Subcutaneous adipose tissue (tissue), 4 donors: Measurements from ENCODE around the gene LLPH. TPM values are rescaled to one million over a fixed set of nuclear protein-coding genes. Genes with fewer than 3 reads are reported as not detected.

ENCODE experiments used
- CTCF ChIP-seq: fragments of 450-650 bp; IDR thresholded peaks from one replicate; pipeline ENCODE4 v1.5.1; 2016; ENCODE audit warnings: low read depth, mild to moderate bottlenecking, control low read depth, antibody characterized with exemption, moderate library complexity
- total RNA-seq, 4 donors: library from RNA; depleted of rRNA; stranded (reverse); fragments of >200 nt; gene quantifications; one replicate each; pipeline ENCODE4 v1.1.0, GENCODE V29; 2016

LLPH gene
- total RNA-seq, 4 donors from 2014 or later = 4.9 to 6.8 (median 5.5) TPM

DNA sequence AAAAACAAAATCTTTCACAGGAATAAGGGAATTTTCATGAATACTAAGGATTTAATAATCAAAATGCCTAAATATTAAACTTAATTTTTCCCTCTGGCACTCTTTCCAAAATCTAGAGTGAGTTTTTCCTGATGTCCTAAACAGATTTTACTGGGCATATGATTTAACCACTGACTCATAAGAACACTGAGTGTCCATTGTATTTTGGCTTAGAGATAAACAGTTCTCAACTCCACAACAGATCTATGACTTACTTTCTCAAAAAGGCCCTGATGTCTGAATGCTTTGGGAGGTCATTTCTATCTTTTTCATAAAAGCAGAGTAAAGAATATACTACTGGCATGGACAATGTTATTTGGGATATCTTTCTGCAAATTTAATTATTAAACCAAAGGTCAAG, 24.2 kb upstream of the LLPH start:
- TF ChIP-seq CTCF = no peak

DNA sequence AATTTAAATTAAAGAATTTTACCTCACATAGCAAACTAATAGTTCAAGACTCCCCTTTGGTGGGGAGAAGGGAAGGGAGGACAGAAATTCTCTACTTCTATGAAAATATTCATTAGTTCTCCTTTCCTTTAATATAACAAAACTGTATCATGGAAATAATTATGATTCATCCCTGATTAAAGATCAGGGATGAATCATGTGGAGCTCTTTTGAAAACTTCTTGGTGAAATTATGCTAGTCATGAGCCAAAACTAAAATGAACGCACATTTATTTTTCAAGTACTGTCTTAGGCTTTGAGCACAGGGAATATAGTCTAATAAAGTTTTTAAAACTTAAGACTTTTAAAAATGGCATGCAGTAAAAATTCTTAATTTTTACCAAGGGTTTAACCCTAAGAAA, 22.2 kb upstream of the LLPH start:
- no peak for TF ChIP-seq CTCF

- TF ChIP-seq CTCF = no peak
Measured at GRCh38 chr12:66149702-66150398, 19.3 kb upstream of the LLPH start.

DNA sequence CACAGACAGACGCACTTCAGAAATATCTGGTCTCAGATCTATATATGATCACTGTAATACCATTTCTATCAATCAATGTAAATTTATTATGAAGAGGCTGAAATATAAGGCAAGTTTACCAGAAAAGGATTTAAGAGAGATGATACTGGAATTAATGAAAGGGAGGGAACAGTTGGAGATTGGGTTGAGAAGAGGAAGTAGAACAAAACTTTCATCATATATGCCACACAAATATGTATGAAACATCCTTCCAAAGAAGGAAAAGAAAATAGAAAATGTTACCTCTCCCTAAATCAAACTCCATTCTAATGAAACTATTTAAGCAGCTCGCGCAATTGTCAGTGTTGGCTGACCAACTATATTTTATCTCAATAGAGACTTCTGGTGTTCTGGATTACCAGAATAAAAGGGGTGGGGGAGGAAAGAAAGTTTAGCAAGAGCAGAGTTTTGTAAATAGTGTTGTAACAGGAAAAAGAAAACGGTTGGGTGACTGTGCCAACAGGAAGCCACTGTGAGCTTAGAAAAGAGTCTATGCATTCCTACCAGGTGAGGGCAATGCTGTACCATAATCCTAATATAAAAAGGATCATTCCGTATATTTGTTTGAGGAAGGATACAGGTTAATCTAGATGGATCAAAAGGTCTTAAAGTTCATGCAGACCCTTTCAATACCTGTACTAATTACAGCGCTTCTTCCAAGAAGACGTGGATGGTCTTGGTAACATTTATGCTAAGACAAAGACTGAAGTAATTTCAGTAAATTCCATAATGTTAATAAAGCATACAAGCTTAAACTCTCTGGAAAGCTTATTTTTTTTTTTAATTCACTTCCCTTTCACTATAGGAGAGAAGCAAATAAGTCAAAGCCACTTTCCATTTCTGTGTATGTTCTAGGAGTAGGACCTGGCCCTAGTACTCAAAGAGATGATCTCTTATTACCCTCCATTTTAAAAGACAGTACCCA, 14.5 kb upstream of the LLPH start:
- no peak for TF ChIP-seq CTCF

DNA sequence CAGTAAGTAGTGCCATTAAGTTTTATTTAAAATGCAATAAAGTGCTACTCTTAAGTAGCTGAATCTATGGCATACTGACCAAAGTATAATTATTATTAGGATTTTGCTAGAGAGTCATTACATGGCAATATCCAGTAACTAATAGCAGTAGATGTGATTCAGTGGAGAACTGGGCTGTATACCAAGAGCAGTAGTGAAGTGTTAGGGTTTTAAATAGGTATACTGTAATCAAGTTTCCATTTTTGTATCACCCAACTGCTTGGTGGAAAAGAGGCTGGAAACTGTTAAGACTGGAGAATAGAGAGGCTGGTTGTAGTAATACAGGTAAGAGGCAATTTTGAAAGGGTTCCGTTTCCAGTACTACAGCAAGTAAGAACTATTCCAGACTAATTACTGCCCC, 13.3 kb upstream of the LLPH start:
- no peak for TF ChIP-seq CTCF

DNA sequence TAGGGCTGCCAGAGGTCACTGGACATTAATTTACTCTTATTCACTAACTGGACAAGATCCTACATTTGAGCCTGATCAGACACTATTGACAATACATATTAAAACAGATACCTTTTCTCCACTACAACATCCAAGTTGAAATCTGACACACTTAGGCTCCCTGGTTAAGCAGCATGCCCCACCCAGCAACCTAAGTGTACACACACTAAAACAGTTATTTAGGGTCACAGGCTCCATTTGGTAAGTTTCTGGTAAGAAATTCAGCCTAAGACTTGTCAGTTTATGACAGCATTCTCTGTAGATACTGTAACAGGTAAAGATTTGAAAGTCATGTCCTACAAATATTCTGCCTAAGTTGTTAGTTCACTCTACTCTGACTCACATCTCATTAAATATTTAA, 12.3 kb upstream of the LLPH start:
- TF ChIP-seq CTCF = no peak

- TF ChIP-seq CTCF = no peak
Measured at GRCh38 chr12:66141299-66141698, 10.7 kb upstream of the LLPH start.
